ENCODE results near the gene PLA2G4B. TPM values are rescaled to one million over a fixed set of nuclear protein-coding genes. Genes with fewer than 3 reads are reported as not detected.

The PLA2G4B gene
- total RNA-seq, 1 experiment from 2014 or later, result 3.7 TPM

DNA sequence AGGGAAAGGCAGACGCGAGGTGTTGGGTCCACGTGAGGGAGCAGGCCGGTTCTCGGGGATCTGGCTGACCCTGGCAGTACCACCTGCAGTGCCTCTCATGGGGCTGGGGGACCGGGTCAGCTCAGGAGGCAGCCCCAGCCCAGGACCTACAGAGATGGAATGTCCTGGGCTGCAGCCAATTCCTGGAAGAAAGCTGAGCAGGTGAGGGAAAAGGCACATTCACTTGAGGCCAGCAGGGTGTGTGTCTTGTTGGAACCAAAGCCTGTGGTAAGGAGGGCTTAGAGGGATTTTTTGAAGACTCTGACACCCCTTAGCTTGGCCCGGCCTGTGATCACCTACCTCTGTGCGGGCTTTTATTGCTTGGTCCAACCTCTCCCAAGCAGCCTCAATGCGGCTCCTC lies 15.8 kb downstream of the PLA2G4B start:
- Histone ChIP-seq H2AFZ (ENCODE audit: low read length) (no peak overlapping the region), H2BK12ac (ENCODE audit: insufficient read length, low read depth, low read length) (no peak overlapping the region), H3K23me2 (ENCODE audit: insufficient read length, low read depth, low read length, poor library complexity, severe bottlenecking) (no peaks in the 10 kb centered on the region), H3K23ac (ENCODE audit: insufficient read length, low read depth, low read length) (no peak overlapping the region), H2BK15ac (ENCODE audit: low read depth, low read length) (no peak overlapping the region), H3K27ac (ENCODE audit: insufficient read length, low read depth, low read length) (no peak overlapping the region), H4K5ac (ENCODE audit: insufficient read length, low read depth, low read length) (no peak overlapping the region), H3K9me3 (ENCODE audit: control insufficient read depth, low read depth, low read length) (no peaks in the 10 kb centered on the region), H3K4ac (ENCODE audit: low read depth, low read length) (no peak overlapping the region), H3K79me1 (ENCODE audit: insufficient read depth, low read depth, low read length, poor library complexity, severe bottlenecking) (no peaks in the 10 kb centered on the region), H3K56ac (ENCODE audit: insufficient read length, low read depth, low read length) (no peak overlapping the region), H3K14ac (ENCODE audit: insufficient read depth, low read length) (no peak overlapping the region), H3T11ph (ENCODE audit: low read length) (no peak overlapping the region), H3K79me2 (ENCODE audit: insufficient read depth, low read length) (no peaks in the 10 kb centered on the region), H3K4me1 (ENCODE audit: insufficient read depth, low read length) (no peaks in the 10 kb centered on the region), H3K18ac (ENCODE audit: insufficient read length, low read depth, low read length) (no peak overlapping the region), H3K9ac (ENCODE audit: extremely low read depth, insufficient read length, low read length) (no peak overlapping the region), H2BK20ac (ENCODE audit: low read depth, low read length, poor library complexity, severe bottlenecking) (no peak overlapping the region), H2AK5ac (ENCODE audit: insufficient read length, low read length) (no peak overlapping the region), H3K27me3 (ENCODE audit: insufficient read depth, low read length) (no peaks in the 10 kb centered on the region), H4K8ac (replicated peaks; ENCODE audit: insufficient read length, low read depth, low read length) (no peak overlapping the region), H3K4me2 (ENCODE audit: insufficient read depth, insufficient read length, low read length) (no peak overlapping the region), H4K91ac (ENCODE audit: insufficient read length, low read depth, low read length) (no peak overlapping the region), H4K20me1 (ENCODE audit: control insufficient read depth, insufficient read depth, insufficient read length) (no peaks in the 10 kb centered on the region), H2BK5ac (ENCODE audit: insufficient read length, low read length) (no peak overlapping the region), H2BK120ac (ENCODE audit: low read depth, low read length, poor library complexity, severe bottlenecking) (no peak overlapping the region)
- Mint-ChIP-seq H3K27ac (no peak overlapping the region), H3K9me3 (no peaks in the 10 kb centered on the region), H3K27me3 (ENCODE audit: low read depth) (peaks cover 3% of the 10 kb centered on the region; the same call in 1 of the 2 replicates), H3K4me3 (no peak overlapping the region), H3K36me3 (ENCODE audit: insufficient read depth in 1 of 3, low read depth in 3 of 3) (no peaks in the 10 kb centered on the region; a peak in 1 of 7 replicates), H3K4me1 (peaks cover 8 to 16% of the 10 kb centered on the region in 2 experiments)
- TF ChIP-seq CTCF (conservative IDR thresholded peaks at IDR 0.05), result no peak
- no peak for DNase-seq
- WGBS (ENCODE audit: extremely low coverage, insufficient read length, low lambda C conversion rate), result no CpG with 5 or more reads among the region's 9 CpGs
